GM21381 (cell line): ENCODE data around the gene GPR132.

ENCODE experiments used
- ATAC-seq: cut with Tn5 transposase; IDR thresholded peaks from one replicate; pipeline ENCODE4 v1.9.1; 2021; ENCODE audit warnings: mild to moderate bottlenecking, moderate library complexity; ENCODE audit not compliant: unreplicated experiment

The GPR132 gene

GRCh38 chr14:105005929-105006830 lies 59.0 kb downstream of the GPR132 start:
- no peak for ATAC-seq

GRCh38 chr14:105005329-105005928 lies 59.8 kb downstream of the GPR132 start:
- no peak for ATAC-seq
